Measurements from ENCODE around the gene MAP3K7CL. TPM values are rescaled to one million over a fixed set of nuclear protein-coding genes. Genes with fewer than 3 reads are reported as not detected.

Gene MAP3K7CL, protein sequence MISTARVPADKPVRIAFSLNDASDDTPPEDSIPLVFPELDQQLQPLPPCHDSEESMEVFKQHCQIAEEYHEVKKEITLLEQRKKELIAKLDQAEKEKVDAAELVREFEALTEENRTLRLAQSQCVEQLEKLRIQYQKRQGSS
- 0.80 and 1.5 TPM in 2 replicates for polyA plus RNA-seq (2014; cell fraction: cytosol; rRNA removed)
- 1.1 and 2.1 TPM in 2 replicates for polyA plus RNA-seq (2014; cell fraction: nucleus; rRNA removed)

DNA sequence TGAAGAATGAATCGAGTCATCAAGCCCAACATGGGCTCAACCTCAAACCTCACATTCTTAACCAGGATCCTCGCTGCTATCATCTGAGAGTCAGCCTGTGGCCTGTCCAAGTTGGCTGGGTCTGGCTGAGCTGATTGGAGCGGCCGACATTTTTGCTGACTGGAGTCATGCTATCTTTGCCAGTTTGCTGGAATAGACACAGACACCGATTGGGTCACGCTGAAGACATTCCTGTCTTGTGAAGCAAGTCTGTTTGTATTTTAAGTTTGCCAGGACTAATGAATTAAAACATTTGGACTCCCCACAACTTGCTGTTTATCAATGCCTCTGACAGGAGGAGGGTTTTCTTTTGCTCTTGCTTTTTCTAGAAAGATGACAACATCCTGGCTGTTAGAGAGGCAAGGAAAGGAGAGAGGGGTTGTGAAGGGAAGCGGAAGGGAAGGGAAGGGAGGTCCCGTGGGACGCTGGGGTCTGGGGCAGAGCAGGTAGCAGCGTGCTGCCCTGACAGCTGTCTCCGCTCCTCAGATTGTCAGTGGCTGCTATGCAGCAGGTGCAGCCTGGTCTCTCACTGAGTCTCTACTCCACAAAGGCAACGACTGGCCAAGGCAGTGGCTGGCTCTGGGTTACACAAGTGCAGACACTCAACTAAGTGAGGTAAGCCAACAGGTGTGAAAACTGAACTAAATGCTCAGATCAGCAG, at the start of gene MAP3K7CL:
Gene MAP3K7CL, plus strand, starts transcription at position 375 of the 700 bp plus-strand sequence. CDS start 2,701 bp downstream, outside the sequence.
- no peak for DNase-seq (ENCODE audit: low spot score)

DNA sequence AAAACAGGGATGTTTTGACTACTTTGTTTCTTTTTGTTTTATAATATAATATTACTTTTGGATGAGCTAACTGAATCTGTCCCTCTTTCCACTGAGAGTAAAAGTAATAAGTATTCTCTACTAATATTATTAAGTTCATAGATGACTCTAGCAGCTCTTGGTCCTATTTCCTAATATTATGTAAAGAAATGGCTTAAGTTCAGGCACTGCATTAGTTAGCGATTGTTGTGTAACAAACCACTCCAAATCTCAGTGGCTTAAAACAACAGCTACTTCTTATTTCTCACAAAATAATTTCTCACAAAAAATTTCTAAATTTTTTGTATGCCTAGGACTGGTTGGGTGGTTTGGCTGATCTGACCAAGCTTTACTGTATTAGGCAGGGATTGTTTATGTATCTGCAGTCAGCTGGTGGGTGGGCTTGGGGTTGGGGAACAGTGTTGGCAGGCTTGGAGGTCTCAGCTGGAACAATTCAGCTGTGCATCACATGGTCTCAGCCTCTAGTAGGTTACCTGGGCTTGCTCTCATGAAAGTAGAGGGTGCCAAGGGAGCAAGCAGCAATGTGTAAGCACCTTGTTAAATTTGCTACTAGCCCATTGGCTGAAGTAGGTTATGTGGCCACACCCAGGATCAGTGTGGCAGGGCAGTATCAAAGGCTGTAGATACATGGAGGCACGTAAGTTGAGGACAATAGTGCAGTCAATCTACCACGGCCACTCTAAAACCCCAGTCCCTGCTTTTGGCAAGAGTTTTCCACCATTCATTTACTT, 48.2 kb upstream of the MAP3K7CL start:
- no peak for DNase-seq (ENCODE audit: low spot score)

DNA sequence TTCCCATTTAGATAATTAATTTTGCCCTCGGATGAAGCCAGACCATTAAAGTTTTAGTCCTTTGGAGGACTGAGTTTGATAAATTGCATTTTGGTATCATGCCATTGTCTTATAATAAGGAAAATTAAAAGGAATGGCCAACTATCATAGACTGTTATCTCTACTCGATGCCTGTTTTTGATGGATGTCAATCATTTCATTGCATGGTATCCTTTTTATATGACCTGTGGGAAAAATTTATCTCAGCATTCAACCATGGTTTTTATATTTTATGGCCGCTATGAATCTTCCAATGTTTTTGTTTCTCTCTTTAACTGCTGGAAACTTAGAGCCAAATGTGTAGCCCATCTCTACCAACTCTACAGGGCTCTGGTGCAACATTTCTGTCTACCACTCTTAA, 47.1 kb upstream of the MAP3K7CL start:
- no peak for DNase-seq (ENCODE audit: low spot score)

DNA sequence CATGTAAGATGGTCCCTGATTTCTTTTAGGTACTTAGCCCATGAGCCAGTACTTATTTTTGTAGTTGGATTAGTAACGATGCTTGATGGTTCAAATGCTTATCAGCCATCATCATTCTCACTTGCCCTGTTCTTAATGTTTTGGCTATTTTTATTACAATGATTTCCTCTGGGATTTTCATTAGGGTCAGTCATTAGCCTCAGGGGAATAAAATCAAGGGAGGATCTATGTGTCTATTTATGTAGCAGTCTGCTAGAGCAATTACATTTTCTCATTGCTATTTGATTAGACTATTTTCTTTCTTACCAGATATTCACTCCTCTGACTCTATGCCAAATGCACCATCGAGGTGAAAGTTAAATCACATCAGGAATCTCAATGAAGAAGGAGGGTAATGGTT, 46.1 kb upstream of the MAP3K7CL start:
- DNase-seq (ENCODE audit: low spot score), result no peak

DNA sequence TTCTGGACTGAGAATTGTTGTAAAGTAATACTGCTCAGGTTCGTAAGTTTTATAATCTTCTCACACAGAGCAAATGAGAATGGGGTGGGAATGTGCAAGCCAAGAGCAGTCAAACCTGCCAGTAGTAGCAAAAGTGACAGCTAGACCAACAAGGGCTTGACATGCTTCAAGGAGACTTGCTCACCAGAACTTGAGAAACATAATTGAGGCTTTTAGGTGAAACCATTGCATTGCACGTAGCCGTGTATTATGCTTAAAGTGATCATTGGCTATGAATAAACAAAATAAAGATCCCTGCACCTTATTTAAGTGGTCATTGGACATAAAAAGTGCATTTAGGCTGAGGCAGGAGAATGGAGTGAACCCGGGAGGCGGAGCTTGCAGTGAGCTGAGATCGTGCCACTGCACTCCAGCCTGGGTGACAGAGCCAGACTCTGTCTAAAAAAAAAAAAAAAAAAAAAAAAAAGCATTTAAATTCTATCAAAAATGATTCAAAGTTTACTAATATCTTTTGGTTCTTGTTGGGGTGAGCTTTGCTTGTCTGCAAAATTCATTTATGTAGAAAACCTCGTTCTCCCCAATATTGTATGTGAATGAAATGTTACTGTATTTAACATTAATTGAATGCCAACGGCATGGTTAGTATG, 45.2 kb upstream of the MAP3K7CL start:
- DNase-seq (ENCODE audit: low spot score), result no peak

DNA sequence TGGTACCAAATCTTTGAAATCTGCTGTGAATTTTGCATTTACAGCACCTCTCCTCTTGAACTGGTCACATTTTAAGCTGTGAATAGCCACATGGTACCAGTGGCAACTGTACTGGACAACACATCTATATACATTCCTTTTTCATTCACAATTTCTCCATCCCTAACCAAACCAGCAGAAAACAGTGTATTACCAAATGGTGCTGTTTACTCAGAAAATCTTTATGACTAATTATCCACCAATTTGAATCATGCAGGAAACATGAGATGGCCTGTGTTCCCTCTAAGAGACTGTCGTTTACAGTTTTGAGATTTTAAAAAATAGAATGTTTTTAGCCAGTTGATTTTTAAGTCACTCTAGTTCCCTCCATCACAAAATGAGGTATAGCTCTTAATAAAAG, 39.4 kb upstream of the MAP3K7CL start:
- DNase-seq (ENCODE audit: low spot score), result no peak

DNA sequence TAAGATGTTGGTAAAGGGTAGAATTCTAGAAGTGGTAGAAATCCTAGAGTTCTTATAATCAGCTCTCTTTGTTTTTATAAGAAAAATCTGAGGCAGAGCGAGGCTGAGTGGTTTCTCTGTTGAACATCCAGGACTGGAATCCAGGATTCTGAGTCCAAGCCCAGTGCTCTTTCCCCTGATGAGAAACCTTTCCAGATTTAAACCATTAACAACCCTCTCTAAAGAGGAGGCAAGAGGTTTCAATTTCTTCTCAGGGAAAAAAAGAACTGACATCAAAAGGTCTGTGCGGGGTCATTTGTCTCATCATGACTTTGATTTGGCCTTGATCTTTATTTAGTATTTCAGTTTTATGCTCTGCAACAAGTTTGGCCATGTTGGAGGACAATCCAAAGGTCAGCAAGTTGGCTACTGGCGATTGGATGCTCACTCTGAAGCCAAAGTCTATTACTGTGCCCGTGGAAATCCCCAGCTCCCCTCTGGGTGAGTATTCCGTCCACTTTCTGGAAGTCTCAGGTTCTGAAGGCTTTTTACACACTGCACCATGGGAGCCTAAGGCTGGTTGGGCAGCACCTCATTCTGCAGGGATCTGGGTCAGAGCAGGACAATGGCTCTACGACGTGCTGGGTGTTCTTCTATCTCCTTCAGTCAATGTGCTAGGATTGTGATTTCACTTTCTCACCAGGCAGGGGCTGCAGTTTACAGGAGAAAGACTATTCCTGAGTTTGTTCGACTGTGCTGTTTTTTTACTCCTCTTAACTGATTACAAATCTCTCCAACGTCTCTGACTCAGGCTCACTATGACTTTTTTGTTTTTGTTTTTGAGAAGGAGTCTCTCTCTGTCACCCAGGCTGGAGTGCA, 38.1 kb upstream of the MAP3K7CL start:
- DNase-seq (ENCODE audit: low spot score), result no peak

DNA sequence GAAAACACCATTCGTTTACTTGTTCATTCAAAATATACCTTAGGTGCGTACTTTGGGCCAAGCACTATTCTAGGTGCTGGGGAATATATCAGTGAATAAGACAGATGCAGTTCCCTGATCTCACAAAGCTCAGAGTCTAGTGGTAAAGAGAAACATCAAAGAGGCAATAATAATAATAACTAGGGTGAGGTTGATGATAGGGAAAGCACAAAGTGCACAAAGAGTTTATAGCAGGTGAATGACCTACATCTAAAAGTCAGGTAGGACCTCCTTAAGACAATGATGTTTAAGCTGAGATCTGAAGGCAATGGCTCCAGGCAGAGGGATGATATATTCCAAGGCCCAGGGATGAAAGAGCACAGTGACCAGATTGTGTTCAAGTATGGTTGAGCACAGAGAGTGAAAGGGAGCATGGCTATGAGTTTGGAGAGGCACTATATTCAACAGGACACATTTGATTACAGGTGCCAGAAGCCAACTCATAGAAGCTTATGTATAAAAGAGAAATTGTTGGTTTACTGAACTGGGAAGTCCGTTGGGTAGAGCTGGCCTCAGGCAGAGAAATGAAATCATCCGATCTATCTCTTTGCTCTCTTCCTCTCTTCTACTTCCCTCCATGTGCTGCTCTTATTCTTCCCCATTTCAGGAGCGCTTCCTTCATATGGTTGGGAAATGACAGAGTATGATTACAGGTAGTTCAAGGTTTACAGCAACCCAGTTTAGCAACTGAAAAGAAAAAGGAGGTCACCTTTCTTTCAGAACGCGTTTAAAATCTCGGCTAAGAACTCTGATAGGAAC, 34.0 kb upstream of the MAP3K7CL start:
- no peak for DNase-seq (ENCODE audit: low spot score)

DNA sequence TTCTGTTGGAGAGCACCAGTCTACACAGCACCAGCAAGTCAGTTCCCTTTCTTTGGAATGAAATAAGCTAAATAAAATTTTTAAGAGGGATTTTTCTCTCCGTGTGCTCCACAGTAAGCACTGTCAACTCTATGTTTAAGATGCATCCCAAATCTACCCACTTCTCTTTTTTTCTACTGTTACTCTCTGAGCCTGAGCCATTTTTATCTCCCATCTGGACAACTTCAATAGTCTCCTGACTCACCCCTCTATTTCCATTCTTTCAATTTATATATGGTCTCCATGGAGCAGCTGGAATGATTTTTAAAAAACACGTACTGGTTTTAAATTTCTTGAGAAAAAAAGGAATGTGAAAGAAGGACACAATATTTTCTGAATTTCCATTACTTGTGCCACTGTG, 32.3 kb upstream of the MAP3K7CL start:
- DNase-seq (ENCODE audit: low spot score), result no peak

DNA sequence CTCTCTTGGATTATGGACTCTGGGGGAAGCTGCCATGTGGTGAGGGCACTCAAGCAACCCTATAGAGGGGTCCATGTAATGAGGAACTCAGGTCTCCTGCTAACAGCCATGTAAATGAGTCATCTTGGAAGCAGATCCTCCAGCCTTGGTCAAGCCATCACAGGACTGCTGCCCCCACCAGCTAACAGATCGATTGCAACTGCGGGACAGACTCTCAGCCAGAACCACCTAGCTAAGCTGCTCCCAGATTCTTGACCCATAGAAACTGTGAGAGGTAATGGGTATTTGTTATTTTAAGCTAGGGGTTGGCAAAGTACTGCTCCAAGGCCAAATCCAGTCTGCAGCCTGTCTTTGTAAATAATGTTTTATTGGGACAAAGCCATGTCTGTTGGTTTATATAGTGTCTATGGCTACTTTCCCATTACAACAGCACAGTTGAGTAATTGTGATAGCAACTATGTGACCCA, 27.6 kb upstream of the MAP3K7CL start:
- DNase-seq (ENCODE audit: low spot score), result no peak

DNA sequence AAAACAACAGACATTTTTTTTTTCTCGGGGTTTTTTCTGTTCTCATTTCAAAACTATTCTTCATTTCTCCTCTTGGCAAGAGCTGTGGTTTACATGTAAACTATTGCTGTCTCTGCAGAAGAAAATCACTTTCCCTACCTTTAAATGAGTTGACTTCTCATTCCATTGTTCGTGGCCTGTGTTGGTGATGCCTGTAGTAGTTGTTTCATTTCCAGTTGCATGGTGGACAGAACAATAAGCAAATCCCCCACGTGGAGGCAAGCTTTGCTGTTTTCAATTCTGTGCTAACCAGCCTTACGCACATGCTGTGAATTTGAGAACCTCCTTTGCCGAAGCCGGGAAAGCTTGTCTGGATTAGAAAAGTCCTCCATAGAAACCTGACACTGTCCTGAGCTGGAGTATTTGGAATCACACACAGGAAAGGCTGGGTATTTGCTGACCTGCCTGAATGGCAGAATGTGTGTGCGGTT, 26.2 kb upstream of the MAP3K7CL start:
- no peak for DNase-seq (ENCODE audit: low spot score)

DNA sequence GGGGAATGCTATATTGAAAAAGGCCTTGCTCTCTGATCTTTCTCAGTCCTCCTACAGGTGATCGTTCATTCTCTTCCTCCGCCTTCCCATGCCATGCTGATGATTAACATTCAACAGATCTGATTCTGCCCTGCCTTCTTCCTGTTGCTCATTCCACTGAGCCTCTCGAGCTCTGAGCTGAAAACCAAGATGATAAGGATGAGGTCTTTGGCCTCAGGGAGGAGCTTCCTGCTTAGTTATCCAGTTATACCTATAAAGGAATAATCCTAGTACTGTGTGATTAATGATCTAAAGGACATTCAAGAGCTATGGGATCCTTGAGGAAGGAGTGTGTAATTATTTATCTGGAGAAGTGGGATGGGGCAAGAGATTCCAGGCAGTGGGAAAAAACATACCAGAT, 25.2 kb upstream of the MAP3K7CL start:
- no peak for DNase-seq (ENCODE audit: low spot score)

DNA sequence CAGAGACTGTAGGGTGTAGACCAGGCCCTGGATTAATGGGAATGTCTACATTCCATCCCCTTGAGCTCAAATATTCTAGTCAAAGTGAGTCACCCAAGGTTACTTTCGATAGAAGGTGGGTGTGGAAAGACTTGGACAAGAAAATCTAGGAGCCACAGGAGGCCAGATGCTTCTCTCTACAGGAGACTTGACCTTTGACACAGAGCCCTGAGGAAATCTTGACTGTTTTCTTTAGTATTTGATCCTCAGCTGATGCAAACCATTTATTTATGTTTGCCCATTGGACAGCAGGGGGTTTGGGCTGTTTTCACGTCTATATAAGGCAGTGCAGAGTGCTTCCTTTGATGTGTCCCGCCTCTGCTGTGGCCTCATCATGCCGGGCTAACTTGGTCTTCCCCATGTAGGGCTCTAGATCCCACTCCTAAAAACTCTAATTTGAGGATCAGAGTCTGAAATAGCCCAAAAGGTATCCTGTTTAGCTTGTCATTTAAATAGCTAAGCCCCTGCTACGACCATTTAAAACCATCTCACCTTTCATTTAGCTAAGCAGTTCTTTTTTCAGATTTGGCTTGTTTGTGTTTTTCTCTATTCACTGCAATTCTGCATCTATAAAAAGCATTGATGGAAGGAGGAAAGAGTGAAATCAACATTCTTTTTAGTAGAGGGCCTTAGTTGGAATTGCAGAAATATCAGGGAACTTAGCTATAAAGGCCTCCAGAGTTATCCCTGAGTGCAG, 15.5 kb upstream of the MAP3K7CL start:
- DNase-seq (ENCODE audit: low spot score), result no peak

DNA sequence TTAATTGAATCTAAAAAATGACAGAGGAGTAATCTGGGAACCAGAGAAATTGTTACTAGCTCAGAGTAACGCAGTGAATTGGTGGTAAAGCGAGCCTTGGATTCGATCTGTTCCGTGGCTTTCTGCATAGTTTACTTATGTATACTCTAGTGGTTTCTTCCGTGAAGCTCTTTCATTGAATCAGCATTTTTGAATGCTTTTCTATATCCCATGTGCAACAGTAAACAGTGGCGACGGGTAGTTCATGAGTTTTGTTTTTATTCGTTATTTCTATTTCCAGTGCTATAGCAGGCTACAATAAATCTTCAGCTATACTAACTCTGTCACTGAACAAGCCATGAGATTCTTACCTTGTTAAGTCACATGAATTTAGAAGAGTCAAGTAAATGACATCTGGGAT, 14.5 kb upstream of the MAP3K7CL start:
- no peak for DNase-seq (ENCODE audit: low spot score)

DNA sequence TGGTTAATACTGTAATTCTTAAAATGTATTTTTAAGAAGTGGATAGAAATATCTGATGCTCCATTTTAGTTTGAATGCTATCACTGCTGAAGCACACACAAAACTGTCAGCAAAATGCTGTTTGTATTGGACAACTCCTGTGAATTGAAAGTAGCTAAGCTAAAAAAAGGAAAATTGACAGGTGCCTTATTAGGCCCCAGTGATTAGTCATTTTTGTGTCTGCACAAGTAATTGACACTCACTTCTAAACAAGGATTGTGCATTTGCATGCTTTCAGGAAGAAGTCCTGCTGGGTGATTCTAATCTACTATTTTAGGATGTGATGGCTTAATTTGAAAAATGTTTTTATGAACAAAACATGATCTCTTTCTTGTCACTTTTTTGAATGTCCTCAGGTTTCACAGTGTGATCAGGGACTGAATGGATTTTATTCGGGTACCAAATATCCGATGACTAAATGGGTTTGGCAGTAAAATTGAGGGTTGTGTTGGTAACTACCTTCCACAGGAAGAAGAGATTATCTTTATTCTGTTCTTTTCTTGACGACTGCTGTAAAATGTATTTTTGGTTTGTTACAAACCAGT, 13.0 kb upstream of the MAP3K7CL start:
- DNase-seq (ENCODE audit: low spot score), result no peak

DNA sequence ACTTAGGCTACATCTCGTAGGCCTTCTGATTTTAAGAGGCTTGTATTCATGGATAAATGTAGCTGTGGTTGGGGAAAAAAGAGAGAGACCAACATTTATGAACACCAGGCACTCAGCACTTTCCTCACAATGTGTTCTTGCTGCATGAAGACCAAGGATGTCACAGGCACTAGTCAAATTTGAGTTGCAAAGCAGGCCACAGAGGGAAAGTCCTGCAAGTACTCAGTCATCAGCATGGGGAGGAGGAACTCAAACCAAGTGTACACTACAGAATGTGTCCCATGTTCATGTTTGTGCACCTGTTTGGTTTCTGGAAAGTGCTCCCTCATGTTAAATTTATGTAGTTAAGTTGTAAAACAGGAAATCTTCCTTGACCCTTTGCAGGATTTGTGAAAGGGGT, 8.7 kb upstream of the MAP3K7CL start:
- no peak for DNase-seq (ENCODE audit: low spot score)

DNA sequence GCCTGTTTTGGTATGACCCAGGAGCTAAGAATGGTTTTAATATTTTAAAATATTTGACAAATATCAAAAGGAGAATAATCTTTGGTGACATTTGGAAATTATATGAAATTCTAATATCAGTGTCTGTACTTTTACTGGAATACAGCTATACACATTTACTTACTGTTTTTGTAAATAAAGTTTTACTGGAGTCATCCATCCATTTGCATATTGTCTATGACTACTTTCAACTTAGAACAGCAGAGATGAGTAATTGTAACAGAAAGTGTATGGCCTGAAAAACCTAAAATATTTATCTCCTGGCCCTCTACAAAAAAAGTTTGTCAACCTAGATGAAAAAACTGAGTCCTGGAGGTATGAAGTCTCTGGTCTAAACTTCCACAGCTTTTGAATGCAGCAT, 5.8 kb upstream of the MAP3K7CL start:
- no peak for DNase-seq (ENCODE audit: low spot score)

DNA sequence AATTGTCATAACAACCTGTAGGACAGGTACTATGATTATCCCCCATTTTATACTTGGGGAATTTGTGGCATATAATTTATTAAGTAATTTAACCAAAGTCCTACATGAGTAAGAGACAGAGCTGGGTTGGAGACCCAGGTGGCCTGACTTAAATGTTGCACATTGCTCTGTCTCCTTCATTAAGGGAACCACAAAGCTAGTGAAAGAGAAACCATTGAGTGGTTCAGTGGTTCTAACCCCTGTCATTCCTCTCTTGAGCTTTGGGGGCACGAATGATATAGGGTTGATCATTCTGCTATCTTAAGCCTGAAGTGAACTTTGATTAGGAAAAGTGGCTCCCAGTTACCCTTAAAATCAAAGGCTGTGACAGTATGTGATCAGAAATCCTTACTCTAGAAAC, 5.3 kb upstream of the MAP3K7CL start:
- no peak for DNase-seq (ENCODE audit: low spot score)

DNA sequence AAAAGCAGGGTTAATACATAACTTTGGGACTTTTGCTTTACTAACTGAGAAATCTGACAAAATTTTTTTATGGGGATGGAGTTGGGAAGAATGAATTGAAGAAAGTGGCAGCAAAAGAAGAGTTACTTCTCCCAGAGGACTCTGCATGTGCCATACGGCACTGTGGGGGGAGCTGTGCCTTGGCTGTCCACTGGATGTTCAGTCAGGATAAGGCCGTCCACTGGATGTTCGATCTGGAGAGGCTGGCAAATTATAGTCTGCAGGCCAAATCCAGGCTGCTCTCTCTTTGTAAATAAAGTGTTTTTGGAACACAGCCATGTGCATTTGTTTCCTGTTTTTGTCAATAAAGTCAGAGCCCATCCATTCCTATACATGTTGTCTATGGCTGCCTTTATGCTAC, 4.5 kb upstream of the MAP3K7CL start:
- DNase-seq (ENCODE audit: low spot score), result no peak

Data from SK-N-DZ (cell line).